ENCODE data around the gene CASZ1.

- TF ChIP-seq POLR2A (IDR thresholded peaks at IDR 0.05) (no peak), CTCF (IDR thresholded peaks at IDR 0.05) (no peak)
These were observed 141.4 kb downstream of the CASZ1 start for GRCh38 chr1:10655002-10655401.

All from lower leg skin (tissue), 3 donors.